GM12878 (cell line): Measurements from ENCODE around the gene PIM2. TPM values are rescaled to one million over a fixed set of nuclear protein-coding genes. Genes with fewer than 3 reads are reported as not detected.

Source experiments
- ATF2 ChIP-seq: IDR thresholded peaks from 2 replicates; pipeline ENCODE4 v1.6.1; 2012; ENCODE audit warnings: low read length, inconsistent platforms
- BHLHE40 ChIP-seq, 2 experiments: fragments of 450-650 bp in 1 of 2; IDR thresholded peaks; 2 replicates each; pipeline ENCODE4 v1.6.1; 2011 to 2017; ENCODE audit warnings: low read depth in 2 of 2, borderline replicate concordance in 1 of 2, improper control_type of control experiment in 1 of 2, low read length in 1 of 2, mild to moderate bottlenecking in 1 of 2
- BMI1 ChIP-seq: fragments of 450-650 bp; IDR thresholded peaks from 2 replicates; pipeline ENCODE4 v1.6.1; 2016; ENCODE audit warnings: mild to moderate bottlenecking, moderate library complexity, borderline replicate concordance
- CEBPB ChIP-seq, 2 experiments: fragments of 150-350 bp in 1 of 2; IDR thresholded peaks; 2 replicates each; pipeline ENCODE4 v1.6.1; 2012 to 2014; ENCODE audit warnings: low read depth in 2 of 2, low read length in 2 of 2, borderline replicate concordance in 1 of 2, inconsistent platforms in 1 of 2
- GABPA ChIP-seq: IDR thresholded peaks from 2 replicates; pipeline ENCODE4 v1.6.1; 2014; ENCODE audit warnings: antibody characterized with exemption, low read depth, mild to moderate bottlenecking, inconsistent platforms
- KAT2A ChIP-seq: conservative IDR thresholded peaks from 2 replicates; pipeline ENCODE4 v1.6.1; 2011; ENCODE audit warnings: low read depth, low read length; ENCODE audit not compliant: control insufficient read depth
- MLLT1 ChIP-seq: fragments of 450-650 bp; IDR thresholded peaks from 2 replicates; pipeline ENCODE4 v1.6.1; 2016; ENCODE audit warnings: mild to moderate bottlenecking
- PKNOX1 ChIP-seq: fragments of 450-650 bp; IDR thresholded peaks from 2 replicates; pipeline ENCODE4 v1.6.1; 2016; ENCODE audit warnings: mild to moderate bottlenecking
- POLR2A ChIP-seq: IDR thresholded peaks from 2 replicates; pipeline ENCODE4 v1.6.1; 2011; ENCODE audit warnings: low read depth, mild to moderate bottlenecking, low read length
- RCOR1 ChIP-seq: conservative IDR thresholded peaks from 2 replicates; pipeline ENCODE4 v1.6.1; 2012; ENCODE audit warnings: low read depth, low read length, improper control_type of control experiment
- TBL1XR1 ChIP-seq: IDR thresholded peaks from 2 replicates; pipeline ENCODE4 v1.6.1; 2012; ENCODE audit warnings: low read depth, low read length, improper control_type of control experiment
- ZBED1 ChIP-seq: IDR thresholded peaks from 2 replicates; pipeline ENCODE4 v1.6.1; 2016; ENCODE audit warnings: borderline replicate concordance
- ZNF24 ChIP-seq: fragments of 450-650 bp; IDR thresholded peaks from 2 replicates; pipeline ENCODE4 v1.6.1; 2017; ENCODE audit warnings: antibody characterized with exemption, mild to moderate bottlenecking
- ZNF622 ChIP-seq: fragments of 450-650 bp; IDR thresholded peaks from 2 replicates; pipeline ENCODE4 v1.6.1; 2017; ENCODE audit warnings: mild to moderate bottlenecking, inconsistent platforms
- polyA plus RNA-seq, 11 experiments: library from polyadenylated mRNA; depleted of rRNA in 4 of 11; unstranded in 6 of 11; stranded (reverse) in 5 of 11; fragments of >200 nt; fragmentation: Nextera tagmentation in 4 of 11; fragmentation: Illumina TruSeq in 1 of 11; extraction: Ambion mirVana in 4 of 11; extraction: Trizol in 1 of 11; gene quantifications; 1 replicate in 1 of 11; 2 replicates in 10 of 11; pipeline versions ENCODE4 v1.2.1 to v1.2.3, GENCODE V29; 2011 to 2016; ENCODE audit warnings: inconsistent platforms in 2 of 11, missing spikeins in 2 of 11, low read depth in 1 of 11
- total RNA-seq, 4 experiments: library from RNA; depleted of rRNA in 3 of 4; stranded (reverse); fragments of >200 nt in 3 of 4; fragmentation: Illumina TruSeq in 1 of 4; extraction: Trizol in 1 of 4; gene quantifications; 2 replicates each; pipeline versions ENCODE4 v1.2.1 to v1.2.3, GENCODE V29; 2013 to 2021
- TF ChIP-seq, protein P1 (sequence below): IDR thresholded peaks from 2 replicates; pipeline ENCODE4 v1.6.1; 2012; ENCODE audit warnings: improper control_type of control experiment, low read depth, low read length; ENCODE audit not compliant: insufficient replicate concordance

PIM2 gene
- total and polyA plus RNA-seq, 10 of the 15 experiments (the other 5 are each of a cell fraction or from before 2014, with no cell fraction given): 19.2 to 96.8 (median 32.3) TPM

GRCh38 chrX:48911412-48912182 lies 7.2 kb downstream of the PIM2 start, which contains the start of gene SLC35A2 (continued):
- TF ChIP-seq TBL1XR1 (peak; percentile 9; the same call in 1 of the 2 replicates), KAT2A (no peak), ZNF24 (no peak), BHLHE40 (IDR thresholded peaks at IDR 0.05; ENCODE audit: borderline replicate concordance in 1 of 2, low read depth in 2 of 2, low read length in 1 of 2) (peak in 1 of 2 experiments; percentile 32; a peak in 2 of 4 replicates), GABPA (peak; percentile 88), RCOR1 (peak; percentile 22; the same call in 1 of the 2 replicates), MLLT1 (peak; percentile 71; the same call in 1 of the 2 replicates), POLR2A (peak; percentile 89; the same call in 1 of the 2 replicates), CEBPB (IDR thresholded peaks at IDR 0.05; ENCODE audit: borderline replicate concordance in 1 of 2, low read depth in 2 of 2, low read length in 2 of 2) (no peak), PKNOX1 (peak; percentile 53; the same call in 1 of the 2 replicates), ATF2 (peak; percentile 53; the same call in 1 of the 2 replicates), ZNF622 (no peak), BMI1 (peak; percentile 85), ZBED1 (peak; percentile 13; the same call in 1 of the 2 replicates)
- TF ChIP-seq, protein P1, sequence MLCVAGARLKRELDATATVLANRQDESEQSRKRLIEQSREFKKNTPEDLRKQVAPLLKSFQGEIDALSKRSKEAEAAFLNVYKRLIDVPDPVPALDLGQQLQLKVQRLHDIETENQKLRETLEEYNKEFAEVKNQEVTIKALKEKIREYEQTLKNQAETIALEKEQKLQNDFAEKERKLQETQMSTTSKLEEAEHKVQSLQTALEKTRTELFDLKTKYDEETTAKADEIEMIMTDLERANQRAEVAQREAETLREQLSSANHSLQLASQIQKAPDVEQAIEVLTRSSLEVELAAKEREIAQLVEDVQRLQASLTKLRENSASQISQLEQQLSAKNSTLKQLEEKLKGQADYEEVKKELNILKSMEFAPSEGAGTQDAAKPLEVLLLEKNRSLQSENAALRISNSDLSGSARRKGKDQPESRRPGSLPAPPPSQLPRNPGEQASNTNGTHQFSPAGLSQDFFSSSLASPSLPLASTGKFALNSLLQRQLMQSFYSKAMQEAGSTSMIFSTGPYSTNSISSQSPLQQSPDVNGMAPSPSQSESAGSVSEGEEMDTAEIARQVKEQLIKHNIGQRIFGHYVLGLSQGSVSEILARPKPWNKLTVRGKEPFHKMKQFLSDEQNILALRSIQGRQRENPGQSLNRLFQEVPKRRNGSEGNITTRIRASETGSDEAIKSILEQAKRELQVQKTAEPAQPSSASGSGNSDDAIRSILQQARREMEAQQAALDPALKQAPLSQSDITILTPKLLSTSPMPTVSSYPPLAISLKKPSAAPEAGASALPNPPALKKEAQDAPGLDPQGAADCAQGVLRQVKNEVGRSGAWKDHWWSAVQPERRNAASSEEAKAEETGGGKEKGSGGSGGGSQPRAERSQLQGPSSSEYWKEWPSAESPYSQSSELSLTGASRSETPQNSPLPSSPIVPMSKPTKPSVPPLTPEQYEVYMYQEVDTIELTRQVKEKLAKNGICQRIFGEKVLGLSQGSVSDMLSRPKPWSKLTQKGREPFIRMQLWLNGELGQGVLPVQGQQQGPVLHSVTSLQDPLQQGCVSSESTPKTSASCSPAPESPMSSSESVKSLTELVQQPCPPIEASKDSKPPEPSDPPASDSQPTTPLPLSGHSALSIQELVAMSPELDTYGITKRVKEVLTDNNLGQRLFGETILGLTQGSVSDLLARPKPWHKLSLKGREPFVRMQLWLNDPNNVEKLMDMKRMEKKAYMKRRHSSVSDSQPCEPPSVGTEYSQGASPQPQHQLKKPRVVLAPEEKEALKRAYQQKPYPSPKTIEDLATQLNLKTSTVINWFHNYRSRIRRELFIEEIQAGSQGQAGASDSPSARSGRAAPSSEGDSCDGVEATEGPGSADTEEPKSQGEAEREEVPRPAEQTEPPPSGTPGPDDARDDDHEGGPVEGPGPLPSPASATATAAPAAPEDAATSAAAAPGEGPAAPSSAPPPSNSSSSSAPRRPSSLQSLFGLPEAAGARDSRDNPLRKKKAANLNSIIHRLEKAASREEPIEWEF: no peak
